HepG2 (cell line): ENCODE data around the gene LRRC10. TPM values are rescaled to one million over a fixed set of nuclear protein-coding genes. Genes with fewer than 3 reads are reported as not detected.

Source experiments
- ATAC-seq: fragments of 200-7000 bp; cut with Tn5 transposase; 3 replicates; pipeline ENCODE4 v1.9.1; 2020; ENCODE audit warnings: mild to moderate bottlenecking, moderate library complexity
- BruUV-seq: library from RNA; stranded (reverse); fragments of 400-500 nt; replicated peaks from 2 replicates; lab custom pipeline; 2021; lab: Mats Ljungman, UMichigan
- CTCF ChIA-PET: fragments of 300-600 bp; formaldehyde crosslinking; extraction: SDS; loops from one replicate; lab custom pipeline; 2021; ENCODE audit warnings: low total read pairs, inconsistent platforms, low intra/inter-chr PET ratio; lab: Yijun Ruan, JAX
- POLR2A ChIA-PET: fragments of 350-600 bp; sonication (Branson Sonifier 250); formaldehyde crosslinking; loops from one replicate; lab custom pipeline; 2020; ENCODE audit warnings: antibody characterized with exemption, inconsistent platforms; lab: Yijun Ruan, JAX
- DNase-seq: peaks from one replicate; pipeline ENCODE4 v3.0.0-alpha.2; 2015; ENCODE audit warnings: low spot score
- FAIRE-seq: peaks from 3 replicates; lab custom pipeline; 2011; peaks lifted over from hg19 to GRCh38; lab: Jason Lieb, UNC
- H2AFZ ChIP-seq: one replicate; pipeline ENCODE4 v1.6.1; 2011; ENCODE audit warnings: low read length, inconsistent platforms
- H3K27ac ChIP-seq: fragments of 300-600 bp; 3 replicates; pipeline ENCODE4 v1.8.0; 2011; ENCODE audit warnings: mixed run types, mild to moderate bottlenecking, mixed read lengths, low read length, inconsistent platforms; ENCODE audit not compliant: insufficient read depth; ENCODE audit errors: extremely low read length
- H3K27me3 ChIP-seq, 2 experiments: fragments of 200-600 bp in 1 of 2; 2 replicates in 1 of 2; 3 replicates in 1 of 2; pipeline versions ENCODE4 v1.6.0 to v1.8.0; 2011; ENCODE audit warnings: low read length in 2 of 2, mild to moderate bottlenecking in 2 of 2, moderate library complexity in 2 of 2, inconsistent platforms in 1 of 2; ENCODE audit not compliant: insufficient read depth in 2 of 2, control insufficient read depth in 1 of 2
- H3K36me3 ChIP-seq, 2 experiments: fragments of 200-600 bp in 1 of 2; replicated peaks in 1 of 2; 2 replicates in 1 of 2; 3 replicates in 1 of 2; pipeline versions ENCODE4 v1.5.1 to v1.8.0; 2011; ENCODE audit warnings: low read length in 2 of 2, inconsistent platforms in 1 of 2; ENCODE audit not compliant: insufficient read depth in 2 of 2, control insufficient read depth in 1 of 2
- H3K4me1 ChIP-seq: 2 replicates; pipeline ENCODE4 v1.5.1; 2012; ENCODE audit warnings: low read length, inconsistent platforms; ENCODE audit not compliant: insufficient read depth
- H3K4me2 ChIP-seq: 2 replicates; pipeline ENCODE4 v1.6.0; 2011; ENCODE audit warnings: low read depth, low read length, inconsistent platforms
- H3K4me3 ChIP-seq, 3 experiments: fragments of 200-600 bp in 1 of 3; sonication (generic), shearing (Covaris generic) in 1 of 3; replicated peaks in 1 of 3; 2 replicates each; pipeline ENCODE4 v1.5.1; 2011 to 2016; ENCODE audit warnings: low read length in 3 of 3, inconsistent platforms in 2 of 3, low read depth in 2 of 3, mild to moderate bottlenecking in 2 of 3, control low read depth in 1 of 3, mixed read lengths in 1 of 3; ENCODE audit not compliant: insufficient read depth in 1 of 3
- H3K79me2 ChIP-seq: one replicate; pipeline ENCODE4 v1.6.1; 2011; ENCODE audit warnings: low read length, inconsistent platforms; ENCODE audit not compliant: insufficient read depth
- H3K9ac ChIP-seq: 2 replicates; pipeline ENCODE4 v1.6.0; 2011; ENCODE audit warnings: mild to moderate bottlenecking, low read depth, low read length, inconsistent platforms; ENCODE audit not compliant: insufficient read depth
- H3K9me3 ChIP-seq: 2 replicates; pipeline ENCODE4 v1.5.1; 2012; ENCODE audit warnings: mild to moderate bottlenecking, low read length
- H4K20me1 ChIP-seq: 2 replicates; pipeline ENCODE4 v1.6.0; 2011; ENCODE audit warnings: inconsistent platforms, mild to moderate bottlenecking, low read length, moderate library complexity; ENCODE audit not compliant: insufficient read depth
- ERF ChIP-seq: IDR thresholded peaks from 2 replicates; pipeline ENCODE4 v1.6.1; 2018; ENCODE audit warnings: missing biosample characterization, missing genetic modification reagents
- NFYC ChIP-seq: IDR thresholded peaks from 2 replicates; pipeline ENCODE4 v1.6.1; 2016; ENCODE audit warnings: missing genetic modification reagents, missing compliant biosample characterization
- PAX8 ChIP-seq: sonication (generic); formaldehyde crosslinking; IDR thresholded peaks from 2 replicates; pipeline ENCODE4 v1.8.0; 2022; ENCODE audit warnings: mild to moderate bottlenecking, missing genetic modification reagents, borderline replicate concordance
- PHF21A ChIP-seq: sonication (generic); formaldehyde crosslinking; IDR thresholded peaks from 2 replicates; pipeline ENCODE4 v1.5.0; 2020; ENCODE audit warnings: mild to moderate bottlenecking, missing genetic modification reagents
- POGZ ChIP-seq: sonication (generic); formaldehyde crosslinking; IDR thresholded peaks from 2 replicates; pipeline ENCODE4 v1.4.0; 2020; ENCODE audit warnings: mild to moderate bottlenecking, missing genetic modification reagents
- ZKSCAN5 ChIP-seq: sonication (generic); formaldehyde crosslinking; IDR thresholded peaks from 2 replicates; pipeline ENCODE4 v1.5.1; 2020; ENCODE audit warnings: mild to moderate bottlenecking, missing genetic modification reagents
- ZNF510 ChIP-seq: sonication (generic); formaldehyde crosslinking; IDR thresholded peaks from 2 replicates; pipeline ENCODE4 v1.4.0; 2020; ENCODE audit warnings: low read depth, mild to moderate bottlenecking, missing genetic modification reagents
- WGBS: methylation state at CpG from one replicate; pipeline ENCODE4 v1.1.6; 2017; ENCODE audit warnings: low lambda C conversion rate; 5-methylcytosine and 5-hydroxymethylcytosine counted together
- in situ Hi-C: cut with HindIII; loops from 2 replicates; pipeline ENCODE4 v1.10.0; 2017; ENCODE audit warnings: low pct_unique_long_range_greater_than_20kb; ENCODE audit not compliant: extremely low pct_ligation_motif_present
- intact Hi-C: fragments of 100-400 bp; cut with micrococcal nuclease; formaldehyde crosslinking; loops from one replicate; pipeline ENCODE4 v1.10.0; 2022; ENCODE audit not compliant: unreplicated experiment
- polyA plus RNA-seq, 8 experiments: library from polyadenylated mRNA; depleted of rRNA in 3 of 8; stranded (reverse) in 7 of 8; unstranded in 1 of 8; fragments of >200 nt; fragmentation: Illumina TruSeq in 4 of 8; extraction: Trizol in 4 of 8; gene quantifications; 2 replicates each; pipeline versions ENCODE4 v1.2.1 to v1.2.3, GENCODE V29; 2011 to 2016; ENCODE audit warnings: low read depth in 4 of 8, missing spikeins in 1 of 8, mixed read lengths in 1 of 8; ENCODE audit not compliant: insufficient read depth in 1 of 8
- total RNA-seq, 5 experiments: library from RNA; depleted of rRNA; stranded (reverse); fragments of >200 nt; fragmentation: Illumina TruSeq; extraction: Trizol; gene quantifications; 2 replicates each; pipeline ENCODE4 v1.2.3, GENCODE V29; 2016; ENCODE audit warnings: low read depth in 1 of 5
- TF ChIP-seq, protein P1 (sequence below): sonication (generic); formaldehyde crosslinking; IDR thresholded peaks from 2 replicates; pipeline ENCODE4 v1.5.0; 2020; ENCODE audit warnings: missing genetic modification reagents
- TF ChIP-seq, protein P2 (sequence below): sonication (generic); formaldehyde crosslinking; conservative IDR thresholded peaks from 2 replicates; pipeline ENCODE4 v1.4.0; 2020; ENCODE audit warnings: missing genetic modification reagents

LRRC10 gene
- total and polyA plus RNA-seq, 2 of the 13 experiments (the other 11 are each of a cell fraction or from before 2014, with no cell fraction given) = not detected

DNA sequence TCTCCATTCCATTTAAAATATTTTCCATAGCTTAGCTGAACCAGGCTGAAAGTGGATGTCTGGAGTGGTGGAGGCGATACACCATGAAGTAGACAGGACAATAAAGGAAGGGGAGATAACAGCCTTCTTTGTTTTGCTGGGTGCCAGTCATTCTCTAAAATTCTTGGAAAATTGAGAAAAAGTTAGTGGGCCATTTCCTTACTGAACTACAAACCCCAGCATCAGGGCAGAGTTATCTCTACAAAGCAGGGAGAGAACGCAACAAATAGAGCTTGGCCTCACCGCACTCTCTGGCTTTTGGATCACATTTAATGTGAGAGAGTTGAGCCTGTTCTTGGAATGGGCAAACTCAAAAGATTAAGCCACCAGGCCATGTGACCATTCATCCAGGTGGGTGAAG, 41.2 kb upstream of the LRRC10 start:
- BruUV-seq = no TSS peak
- H3K4me1 ChIP-seq = peaks cover 14% of the 10 kb centered on the region
- TF ChIP-seq, protein P1, sequence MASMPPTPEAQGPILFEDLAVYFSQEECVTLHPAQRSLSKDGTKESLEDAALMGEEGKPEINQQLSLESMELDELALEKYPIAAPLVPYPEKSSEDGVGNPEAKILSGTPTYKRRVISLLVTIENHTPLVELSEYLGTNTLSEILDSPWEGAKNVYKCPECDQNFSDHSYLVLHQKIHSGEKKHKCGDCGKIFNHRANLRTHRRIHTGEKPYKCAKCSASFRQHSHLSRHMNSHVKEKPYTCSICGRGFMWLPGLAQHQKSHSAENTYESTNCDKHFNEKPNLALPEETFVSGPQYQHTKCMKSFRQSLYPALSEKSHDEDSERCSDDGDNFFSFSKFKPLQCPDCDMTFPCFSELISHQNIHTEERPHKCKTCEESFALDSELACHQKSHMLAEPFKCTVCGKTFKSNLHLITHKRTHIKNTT (CRISPR knock-in tag) = no peak
- TF ChIP-seq NFYC (CRISPR knock-in tag) (no peak), PAX8 (CRISPR knock-in tag) (no peak), ZKSCAN5 (no peak), ZNF510 (CRISPR knock-in tag) (no peak), PHF21A (CRISPR knock-in tag) (no peak), ERF (CRISPR knock-in tag) (no peak), POGZ (CRISPR knock-in tag) (no peak)
- TF ChIP-seq, protein P2, sequence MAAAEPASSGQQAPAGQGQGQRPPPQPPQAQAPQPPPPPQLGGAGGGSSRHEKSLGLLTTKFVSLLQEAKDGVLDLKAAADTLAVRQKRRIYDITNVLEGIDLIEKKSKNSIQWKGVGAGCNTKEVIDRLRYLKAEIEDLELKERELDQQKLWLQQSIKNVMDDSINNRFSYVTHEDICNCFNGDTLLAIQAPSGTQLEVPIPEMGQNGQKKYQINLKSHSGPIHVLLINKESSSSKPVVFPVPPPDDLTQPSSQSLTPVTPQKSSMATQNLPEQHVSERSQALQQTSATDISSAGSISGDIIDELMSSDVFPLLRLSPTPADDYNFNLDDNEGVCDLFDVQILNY (CRISPR knock-in tag) = no peak
- TF ChIP-seq, all 625 proteins: peak for 0
- DNase-seq (no peak), FAIRE-seq (no peak), ATAC-seq (no peak)
- in situ Hi-C loops = no loop called here
- no peak overlapping the region for H3K27ac ChIP-seq
- intact Hi-C loops = no loop called here
- peaks cover 0 to 5% of the 10 kb centered on the region in 2 experiments; a peak in 1 of 5 replicates for H3K27me3 ChIP-seq
- no peaks in the 10 kb centered on the region for H3K9me3 ChIP-seq
- H2AFZ ChIP-seq = no peak overlapping the region
- POLR2A ChIA-PET = interaction anchor here (0.7 kb wide), 1 partner anchor 20 kb away, joined by 3 read pairs; no protein-coding TSS in a partner anchor
- H3K4me3 ChIP-seq = no peak overlapping the region
- no peaks in the 10 kb centered on the region for H4K20me1 ChIP-seq
- H3K4me2 ChIP-seq = no peak overlapping the region
- H3K36me3 ChIP-seq = no peaks in the 10 kb centered on the region
- H3K9ac ChIP-seq = no peak overlapping the region
- CTCF ChIA-PET = no interaction called here
- 94% methylated on average over 3 of the region's 3 CpGs for WGBS
- no peaks in the 10 kb centered on the region for H3K79me2 ChIP-seq
